ENCODE data around the gene CNTNAP2. TPM values are rescaled to one million over a fixed set of nuclear protein-coding genes. Genes with fewer than 3 reads are reported as not detected.
"Not testable (repeated sequence)": the region's sequence is repeated elsewhere in the genome, so short reads cannot be mapped to it uniquely, and the experiment has no call there.

The CNTNAP2 gene
- total RNA-seq, 4 donors from 2014 or later, result not detected

DNA sequence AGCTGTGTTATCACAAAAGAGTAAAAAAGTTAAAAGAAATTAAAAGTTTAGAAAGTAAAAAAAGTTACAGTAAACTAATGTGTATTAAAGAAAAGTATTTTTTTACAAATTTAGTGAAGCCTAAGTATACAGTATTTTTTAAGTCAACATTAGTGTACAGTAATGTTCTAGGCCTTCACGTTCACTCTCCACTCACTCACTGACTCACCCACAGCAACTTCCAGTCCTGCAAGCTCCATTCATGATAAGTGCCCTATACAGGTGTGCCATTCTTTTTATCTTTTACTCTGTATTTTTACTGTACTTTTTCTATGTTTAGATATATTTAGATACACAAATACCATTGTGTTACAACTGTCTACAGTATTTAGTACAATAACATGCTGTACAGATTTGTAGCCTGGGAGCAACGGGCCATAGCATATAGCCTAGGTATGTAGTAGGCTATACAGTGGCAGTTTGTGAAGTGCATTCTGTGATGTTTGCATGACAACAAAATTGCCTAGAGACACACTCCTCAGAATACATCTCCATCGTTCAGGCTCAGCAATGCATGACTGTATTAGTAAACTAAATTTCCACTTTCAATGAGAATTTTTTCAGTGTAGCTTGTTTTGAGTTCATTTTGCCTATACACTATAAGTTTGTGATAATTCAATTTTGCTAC is 1934.0 kb downstream of the CNTNAP2 start:
- Histone ChIP-seq H3K4me3 (no peak overlapping the region), H3K27ac (no peak overlapping the region), H3K9me3 (no peaks in the 10 kb centered on the region), H3K36me3 (no peaks in the 10 kb centered on the region), H3K4me1 (no peaks in the 10 kb centered on the region), H3K27me3 (no peaks in the 10 kb centered on the region)
- DNase-seq (no peak), ATAC-seq (no peak)
- in situ Hi-C loops (cut with MboI; ENCODE audit: low sequenced_read_pairs in 4 of 4) (no loop called here), intact Hi-C loops (cut with DNase I; ENCODE audit: low total_unique reads) (no loop called here)
- TF ChIP-seq, protein P1, sequence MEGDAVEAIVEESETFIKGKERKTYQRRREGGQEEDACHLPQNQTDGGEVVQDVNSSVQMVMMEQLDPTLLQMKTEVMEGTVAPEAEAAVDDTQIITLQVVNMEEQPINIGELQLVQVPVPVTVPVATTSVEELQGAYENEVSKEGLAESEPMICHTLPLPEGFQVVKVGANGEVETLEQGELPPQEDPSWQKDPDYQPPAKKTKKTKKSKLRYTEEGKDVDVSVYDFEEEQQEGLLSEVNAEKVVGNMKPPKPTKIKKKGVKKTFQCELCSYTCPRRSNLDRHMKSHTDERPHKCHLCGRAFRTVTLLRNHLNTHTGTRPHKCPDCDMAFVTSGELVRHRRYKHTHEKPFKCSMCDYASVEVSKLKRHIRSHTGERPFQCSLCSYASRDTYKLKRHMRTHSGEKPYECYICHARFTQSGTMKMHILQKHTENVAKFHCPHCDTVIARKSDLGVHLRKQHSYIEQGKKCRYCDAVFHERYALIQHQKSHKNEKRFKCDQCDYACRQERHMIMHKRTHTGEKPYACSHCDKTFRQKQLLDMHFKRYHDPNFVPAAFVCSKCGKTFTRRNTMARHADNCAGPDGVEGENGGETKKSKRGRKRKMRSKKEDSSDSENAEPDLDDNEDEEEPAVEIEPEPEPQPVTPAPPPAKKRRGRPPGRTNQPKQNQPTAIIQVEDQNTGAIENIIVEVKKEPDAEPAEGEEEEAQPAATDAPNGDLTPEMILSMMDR (IDR thresholded peaks at IDR 0.05 in 4 of 5, conservative IDR thresholded peaks at IDR 0.05 in 1 of 5), result no peak
- TF ChIP-seq POLR2A (IDR thresholded peaks at IDR 0.05), result no peak

DNA sequence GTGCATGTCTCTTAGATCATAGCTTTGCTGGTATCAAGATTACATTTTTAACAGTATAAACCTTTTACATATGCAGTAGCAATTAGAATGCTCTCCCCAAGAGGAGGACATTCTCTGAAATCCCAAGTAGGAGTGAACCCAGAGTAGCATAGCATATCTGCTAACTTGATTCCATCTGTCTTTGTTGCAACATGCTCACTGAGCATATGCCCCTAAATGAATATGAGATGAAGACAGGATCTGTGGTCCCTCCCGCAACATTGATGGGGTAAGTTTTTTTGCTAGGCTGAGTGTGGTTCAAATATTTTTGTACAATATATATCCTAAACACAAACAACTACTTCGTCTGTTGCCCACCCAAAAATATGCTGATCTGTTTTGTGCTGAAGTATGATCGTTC is 1939.8 kb downstream of the CNTNAP2 start:
- DNase-seq (no peak), ATAC-seq (no peak)
- H3K27ac ChIP-seq, result no peak overlapping the region
- H3K4me1 ChIP-seq, result no peaks in the 10 kb centered on the region
- H3K4me3 ChIP-seq, result no peak overlapping the region
- no peaks in the 10 kb centered on the region for H3K27me3 ChIP-seq
- intact Hi-C loops (cut with DNase I; ENCODE audit: low total_unique reads), result no loop called here
- no peaks in the 10 kb centered on the region for H3K9me3 ChIP-seq
- H3K36me3 ChIP-seq, result no peaks in the 10 kb centered on the region
- in situ Hi-C loops (cut with MboI; ENCODE audit: low sequenced_read_pairs in 4 of 4), result no loop called here
- TF ChIP-seq POLR2A (IDR thresholded peaks at IDR 0.05), result no peak
- TF ChIP-seq, protein P1 (IDR thresholded peaks at IDR 0.05 in 4 of 5, conservative IDR thresholded peaks at IDR 0.05 in 1 of 5), result no peak

DNA sequence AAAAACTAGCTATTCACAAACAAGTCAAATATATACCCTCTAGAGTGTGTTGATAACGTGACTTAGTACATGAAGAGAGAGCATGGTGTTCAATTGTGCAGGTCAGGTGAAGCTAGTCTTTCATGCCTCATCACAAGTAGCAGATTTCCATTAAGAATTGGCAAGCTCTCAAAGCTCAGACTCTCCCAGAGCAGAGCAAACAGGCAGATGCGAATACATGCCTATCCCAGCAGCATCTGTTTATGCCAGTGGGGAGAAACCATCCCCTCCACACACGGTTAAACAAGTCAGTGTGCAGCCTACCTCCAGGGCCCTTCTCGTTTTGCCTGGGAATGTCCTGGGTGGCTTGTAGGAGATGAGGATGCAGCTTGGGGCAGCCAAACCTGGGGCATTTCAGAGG is 1941.5 kb downstream of the CNTNAP2 start:
- no peaks in the 10 kb centered on the region for H3K4me1 ChIP-seq
- no peaks in the 10 kb centered on the region for H3K36me3 ChIP-seq
- H3K4me3 ChIP-seq, result no peak overlapping the region
- ATAC-seq (no peak), DNase-seq (no peak)
- no peaks in the 10 kb centered on the region for H3K27me3 ChIP-seq
- in situ Hi-C loops (cut with MboI; ENCODE audit: low sequenced_read_pairs in 4 of 4), result no loop called here
- TF ChIP-seq, protein P1 (IDR thresholded peaks at IDR 0.05 in 4 of 5, conservative IDR thresholded peaks at IDR 0.05 in 1 of 5), result no peak
- TF ChIP-seq POLR2A (IDR thresholded peaks at IDR 0.05), result no peak
- H3K27ac ChIP-seq, result no peak overlapping the region
- H3K9me3 ChIP-seq, result no peaks in the 10 kb centered on the region
- intact Hi-C loops (cut with DNase I; ENCODE audit: low total_unique reads), result no loop called here

DNA sequence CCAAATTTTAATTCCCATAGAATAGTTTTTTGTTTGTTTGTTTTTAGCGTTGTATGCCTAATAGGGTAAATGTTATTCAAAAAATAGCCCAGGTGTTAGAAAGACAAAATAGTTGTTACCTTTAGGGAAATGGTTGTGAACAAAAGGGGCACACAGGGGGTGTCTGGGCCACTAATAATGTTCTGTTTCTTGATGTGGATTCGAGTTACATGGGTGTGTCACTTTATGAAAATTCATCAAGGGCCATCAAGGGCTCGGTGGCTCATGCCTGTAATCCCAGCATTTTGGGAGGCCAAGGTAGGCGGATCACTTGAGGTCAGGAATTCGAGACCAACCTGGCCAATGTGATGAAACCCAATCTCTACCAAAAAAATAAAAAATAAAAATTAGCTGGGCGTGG is 1942.2 kb downstream of the CNTNAP2 start:
- no peak overlapping the region for H3K27ac ChIP-seq
- H3K9me3 ChIP-seq, result no peaks in the 10 kb centered on the region
- DNase-seq (no peak), ATAC-seq (no peak)
- in situ Hi-C loops (cut with MboI; ENCODE audit: low sequenced_read_pairs in 4 of 4) (no loop called here), intact Hi-C loops (cut with DNase I; ENCODE audit: low total_unique reads) (no loop called here)
- no peaks in the 10 kb centered on the region for H3K4me1 ChIP-seq
- H3K27me3 ChIP-seq, result no peaks in the 10 kb centered on the region
- no peaks in the 10 kb centered on the region for H3K36me3 ChIP-seq
- no peak overlapping the region for H3K4me3 ChIP-seq
- no peak for TF ChIP-seq POLR2A (IDR thresholded peaks at IDR 0.05)
- TF ChIP-seq, protein P1 (IDR thresholded peaks at IDR 0.05 in 4 of 5, conservative IDR thresholded peaks at IDR 0.05 in 1 of 5), result no peak

DNA sequence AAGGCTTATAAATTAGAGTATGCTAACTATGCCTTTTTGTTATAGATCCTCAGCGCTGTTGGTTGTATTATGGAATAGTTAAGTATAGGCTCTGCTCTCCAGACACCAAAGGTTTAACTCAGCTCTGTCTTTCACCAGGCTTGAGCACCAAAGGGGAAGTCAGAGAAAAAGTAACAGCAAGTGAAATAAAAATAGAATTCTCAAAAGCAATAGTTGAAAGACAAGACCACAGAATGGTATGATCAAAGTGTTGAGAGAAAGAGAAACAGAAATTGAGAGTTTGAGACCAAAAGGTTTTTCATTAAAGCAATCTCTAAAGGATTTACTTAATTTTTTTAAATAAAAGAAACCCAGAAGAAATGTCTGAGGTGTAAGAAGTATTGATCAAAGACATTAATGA is 1944.1 kb downstream of the CNTNAP2 start:
- Histone ChIP-seq H3K4me1 (no peaks in the 10 kb centered on the region), H3K27ac (no peak overlapping the region), H3K36me3 (no peaks in the 10 kb centered on the region), H3K9me3 (no peaks in the 10 kb centered on the region), H3K4me3 (no peak overlapping the region), H3K27me3 (no peaks in the 10 kb centered on the region)
- in situ Hi-C loops (cut with MboI; ENCODE audit: low sequenced_read_pairs in 4 of 4) (no loop called here), intact Hi-C loops (cut with DNase I; ENCODE audit: low total_unique reads) (no loop called here)
- TF ChIP-seq POLR2A (IDR thresholded peaks at IDR 0.05), result no peak
- TF ChIP-seq, protein P1 (IDR thresholded peaks at IDR 0.05 in 4 of 5, conservative IDR thresholded peaks at IDR 0.05 in 1 of 5), result no peak
- ATAC-seq (no peak), DNase-seq (no peak)

DNA sequence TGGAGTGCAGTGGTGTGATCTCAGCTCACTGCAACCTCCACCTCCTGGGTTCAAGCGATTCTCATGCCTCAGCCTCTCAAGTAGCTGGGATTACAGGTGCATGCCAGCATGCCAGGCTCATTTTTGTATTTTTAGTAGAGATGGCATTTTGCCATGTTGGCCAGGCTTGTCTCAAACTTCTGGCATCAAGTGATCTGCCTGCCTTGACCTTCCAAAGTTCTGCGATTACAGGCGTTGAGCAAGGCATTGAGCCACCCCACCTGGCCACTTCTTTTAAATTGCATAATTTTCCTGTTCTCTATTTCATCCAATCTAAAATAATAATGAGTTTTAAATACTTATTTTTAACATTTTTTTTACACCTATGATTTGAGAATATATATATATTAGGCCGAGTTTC is 1961.5 kb downstream of the CNTNAP2 start:
- DNase-seq; ATAC-seq; H3K27me3 ChIP-seq; H3K4me1 ChIP-seq; H3K27ac ChIP-seq; in situ Hi-C loops (cut with MboI; ENCODE audit: low sequenced_read_pairs in 4 of 4); H3K4me3 ChIP-seq; H3K9me3 ChIP-seq; H3K36me3 ChIP-seq; intact Hi-C loops (cut with DNase I; ENCODE audit: low total_unique reads): not testable (repeated sequence)

Data from gastrocnemius medialis (tissue), 4 donors.